GM15510 (cell line): ENCODE measurements around the gene TRAK2.

Experiments
- POLR2A ChIP-seq: IDR thresholded peaks from 3 replicates; pipeline ENCODE4 v1.6.1; 2011; ENCODE audit warnings: borderline replicate concordance; ENCODE audit not compliant: insufficient read length; ENCODE audit errors: extremely low read depth

The TRAK2 gene

GRCh38 chr2:201432038-201432620, 19.1 kb downstream of the TRAK2 start:
- no peak for TF ChIP-seq POLR2A

GRCh38 chr2:201430839-201431238, 20.4 kb downstream of the TRAK2 start:
- TF ChIP-seq POLR2A = no peak

GRCh38 chr2:201425952-201426351, 25.3 kb downstream of the TRAK2 start:
- no peak for TF ChIP-seq POLR2A

- no peak for TF ChIP-seq POLR2A
Measured at GRCh38 chr2:201420442-201421113, 30.7 kb downstream of the TRAK2 start.

- no peak for TF ChIP-seq POLR2A
Measured at GRCh38 chr2:201419986-201420385, 31.3 kb downstream of the TRAK2 start.

- TF ChIP-seq POLR2A = no peak
Measured at GRCh38 chr2:201419057-201419635, 32.1 kb downstream of the TRAK2 start.

- no peak for TF ChIP-seq POLR2A
Measured at GRCh38 chr2:201415149-201415548, 36.1 kb downstream of the TRAK2 start.

- no peak for TF ChIP-seq POLR2A
Measured at GRCh38 chr2:201414099-201415023, 36.9 kb downstream of the TRAK2 start.

GRCh38 chr2:201413552-201413951, 37.7 kb downstream of the TRAK2 start:
- no peak for TF ChIP-seq POLR2A

GRCh38 chr2:201413143-201413542, 38.1 kb downstream of the TRAK2 start:
- no peak for TF ChIP-seq POLR2A

- no peak for TF ChIP-seq POLR2A
Measured at GRCh38 chr2:201411421-201411820, 39.8 kb downstream of the TRAK2 start.

GRCh38 chr2:201408931-201409330, 42.3 kb downstream of the TRAK2 start:
- no peak for TF ChIP-seq POLR2A

- no peak for TF ChIP-seq POLR2A
Measured at GRCh38 chr2:201407265-201407664, 44.0 kb downstream of the TRAK2 start.

- TF ChIP-seq POLR2A = no peak
Measured at GRCh38 chr2:201406077-201406662, 45.1 kb downstream of the TRAK2 start.
